Progenitor cell of endocrine pancreas (in vitro differentiated cells): ENCODE results near the gene CAMKK1. TPM values are rescaled to one million over a fixed set of nuclear protein-coding genes. Genes with fewer than 3 reads are reported as not detected.

Source experiments
- DNase-seq: peaks from one replicate; pipeline ENCODE4 v3.0.0; 2021; ENCODE audit warnings: low spot score; ENCODE audit not compliant: unreplicated experiment
- H3K27ac Mint-ChIP-seq: 2 replicates; pipeline ENCODE4 v1.8.0; 2021; ENCODE audit warnings: mild to moderate bottlenecking, moderate library complexity, mixed read lengths
- H3K27me3 Mint-ChIP-seq: 2 replicates; pipeline ENCODE4 v1.8.0; 2021; ENCODE audit warnings: mixed read lengths
- H3K36me3 Mint-ChIP-seq: 2 replicates; pipeline ENCODE4 v1.8.0; 2022; ENCODE audit warnings: mixed read lengths; ENCODE audit not compliant: insufficient read depth
- H3K4me1 Mint-ChIP-seq: 2 replicates; pipeline ENCODE4 v1.8.0; 2021; ENCODE audit warnings: low read depth, mixed read lengths
- H3K4me3 Mint-ChIP-seq: 2 replicates; pipeline ENCODE4 v1.8.0; 2021; ENCODE audit warnings: low read depth, mild to moderate bottlenecking, moderate library complexity, mixed read lengths
- H3K9me3 Mint-ChIP-seq: 2 replicates; pipeline ENCODE4 v1.8.0; 2021; ENCODE audit warnings: low read depth, mixed read lengths
- total RNA-seq: library from RNA; stranded (reverse); gene quantifications from 2 replicates; pipeline ENCODE4 v1.2.1, GENCODE V29; 2021
- TF ChIP-seq, protein P1 (sequence below): fragments of 200-600 bp; sonication (generic); IDR thresholded peaks from one replicate; pipeline ENCODE4 v1.5.0; 2021; ENCODE audit warnings: antibody characterized with exemption, mild to moderate bottlenecking; ENCODE audit not compliant: unreplicated experiment

Gene CAMKK1
- total RNA-seq, 1 donor from 2014 or later: 3.6 TPM

- Mint-ChIP-seq H3K36me3 (no peaks in the 10 kb centered on the region), H3K4me3 (no peak overlapping the region), H3K9me3 (no peaks in the 10 kb centered on the region), H3K27ac (no peak overlapping the region), H3K27me3 (peaks cover 32% of the 10 kb centered on the region), H3K4me1 (peaks cover 2% of the 10 kb centered on the region)
- TF ChIP-seq, protein P1, sequence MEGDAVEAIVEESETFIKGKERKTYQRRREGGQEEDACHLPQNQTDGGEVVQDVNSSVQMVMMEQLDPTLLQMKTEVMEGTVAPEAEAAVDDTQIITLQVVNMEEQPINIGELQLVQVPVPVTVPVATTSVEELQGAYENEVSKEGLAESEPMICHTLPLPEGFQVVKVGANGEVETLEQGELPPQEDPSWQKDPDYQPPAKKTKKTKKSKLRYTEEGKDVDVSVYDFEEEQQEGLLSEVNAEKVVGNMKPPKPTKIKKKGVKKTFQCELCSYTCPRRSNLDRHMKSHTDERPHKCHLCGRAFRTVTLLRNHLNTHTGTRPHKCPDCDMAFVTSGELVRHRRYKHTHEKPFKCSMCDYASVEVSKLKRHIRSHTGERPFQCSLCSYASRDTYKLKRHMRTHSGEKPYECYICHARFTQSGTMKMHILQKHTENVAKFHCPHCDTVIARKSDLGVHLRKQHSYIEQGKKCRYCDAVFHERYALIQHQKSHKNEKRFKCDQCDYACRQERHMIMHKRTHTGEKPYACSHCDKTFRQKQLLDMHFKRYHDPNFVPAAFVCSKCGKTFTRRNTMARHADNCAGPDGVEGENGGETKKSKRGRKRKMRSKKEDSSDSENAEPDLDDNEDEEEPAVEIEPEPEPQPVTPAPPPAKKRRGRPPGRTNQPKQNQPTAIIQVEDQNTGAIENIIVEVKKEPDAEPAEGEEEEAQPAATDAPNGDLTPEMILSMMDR: no peak
- DNase-seq: no peak
Measured at GRCh38 chr17:3887804-3888203, 5.0 kb downstream of the CAMKK1 start.

- Mint-ChIP-seq H3K9me3 (no peaks in the 10 kb centered on the region), H3K27ac (no peak overlapping the region), H3K4me1 (peaks cover 2% of the 10 kb centered on the region), H3K4me3 (no peak overlapping the region), H3K27me3 (peaks cover 32% of the 10 kb centered on the region), H3K36me3 (no peaks in the 10 kb centered on the region)
- DNase-seq: no peak
- TF ChIP-seq, protein P1: no peak
Measured at GRCh38 chr17:3887394-3887793, 5.5 kb downstream of the CAMKK1 start.

- TF ChIP-seq, protein P1: no peak
- Mint-ChIP-seq H3K27me3 (peaks cover 28% of the 10 kb centered on the region), H3K9me3 (no peaks in the 10 kb centered on the region), H3K4me1 (peaks cover 2% of the 10 kb centered on the region), H3K27ac (no peak overlapping the region), H3K4me3 (no peak overlapping the region), H3K36me3 (no peaks in the 10 kb centered on the region)
- no peak for DNase-seq
Measured at GRCh38 chr17:3886776-3887175, 6.1 kb downstream of the CAMKK1 start.

DNA sequence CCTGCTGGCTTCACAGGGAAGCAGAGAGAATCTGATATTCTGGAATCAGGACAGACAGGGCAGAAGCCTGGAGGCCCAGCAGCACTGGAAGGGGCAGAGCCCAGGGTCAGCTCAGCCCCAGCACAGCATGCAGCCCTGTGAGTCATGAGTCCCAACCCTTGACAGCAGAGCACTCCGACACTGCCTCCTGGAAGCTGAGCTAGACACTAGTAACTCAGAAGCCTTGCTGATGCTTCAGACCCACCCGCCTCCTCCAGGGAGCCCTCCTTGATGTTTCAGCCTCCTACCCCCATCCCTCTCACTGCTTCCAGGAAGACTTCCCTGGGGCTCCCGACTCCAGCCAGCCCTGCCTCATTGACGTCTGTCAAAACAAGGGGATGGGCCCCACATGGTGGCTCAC is 6.9 kb downstream of the CAMKK1 start:
- Mint-ChIP-seq H3K27ac (no peak overlapping the region), H3K36me3 (no peaks in the 10 kb centered on the region), H3K4me3 (no peak overlapping the region), H3K27me3 (peaks cover 20% of the 10 kb centered on the region), H3K4me1 (peaks cover 2% of the 10 kb centered on the region), H3K9me3 (no peaks in the 10 kb centered on the region)
- no peak for DNase-seq
- TF ChIP-seq, protein P1: no peak

- H3K27ac Mint-ChIP-seq: no peak overlapping the region
- H3K36me3 Mint-ChIP-seq: no peaks in the 10 kb centered on the region
- H3K9me3 Mint-ChIP-seq: no peaks in the 10 kb centered on the region
- no peak overlapping the region for H3K4me3 Mint-ChIP-seq
- TF ChIP-seq, protein P1: no peak
- peaks cover 13% of the 10 kb centered on the region for H3K27me3 Mint-ChIP-seq
- peaks cover 2% of the 10 kb centered on the region for H3K4me1 Mint-ChIP-seq
- no peak for DNase-seq
Measured at GRCh38 chr17:3885271-3885670, 7.6 kb downstream of the CAMKK1 start.
